A673 (cell line): ENCODE measurements around the gene VAV2.

Experiments
- EZH2 ChIP-seq: fragments of 200-600 bp; sonication (generic); IDR thresholded peaks from 2 replicates; pipeline ENCODE4 v1.6.1; 2017; ENCODE audit warnings: borderline replicate concordance, low read depth, mild to moderate bottlenecking, mixed read lengths, antibody characterized with exemption, low read length; ENCODE audit not compliant: poor library complexity, severe bottlenecking
- TF ChIP-seq, protein P1 (sequence below): fragments of 300-800, 200-600 bp; sonication (generic); conservative IDR thresholded peaks from 2 replicates; pipeline ENCODE4 v1.5.1; 2017; ENCODE audit warnings: low read depth, mild to moderate bottlenecking, antibody characterized with exemption, low read length, moderate library complexity, mixed read lengths

DNA sequence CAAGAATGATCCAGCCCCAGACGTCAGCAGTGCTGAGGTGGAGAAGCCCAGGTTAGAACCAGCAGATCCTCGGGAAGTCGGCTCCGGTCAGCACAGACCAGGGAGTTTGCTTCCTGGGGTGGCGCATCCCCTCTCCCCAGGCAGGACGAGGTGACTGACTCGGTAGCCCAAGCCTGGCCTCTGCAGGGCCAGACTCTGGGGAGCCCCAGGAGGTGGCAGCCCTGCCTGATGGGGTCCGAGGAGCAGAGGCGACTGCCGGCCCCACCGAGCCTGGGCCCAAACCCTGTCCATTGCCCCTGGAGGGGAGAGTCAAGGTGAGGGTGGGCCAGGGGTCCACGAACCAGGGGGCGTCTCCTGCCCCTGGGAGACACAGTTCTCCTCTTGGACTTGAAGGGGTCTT is 201.1 kb downstream of the VAV2 start:
- TF ChIP-seq, protein P1, sequence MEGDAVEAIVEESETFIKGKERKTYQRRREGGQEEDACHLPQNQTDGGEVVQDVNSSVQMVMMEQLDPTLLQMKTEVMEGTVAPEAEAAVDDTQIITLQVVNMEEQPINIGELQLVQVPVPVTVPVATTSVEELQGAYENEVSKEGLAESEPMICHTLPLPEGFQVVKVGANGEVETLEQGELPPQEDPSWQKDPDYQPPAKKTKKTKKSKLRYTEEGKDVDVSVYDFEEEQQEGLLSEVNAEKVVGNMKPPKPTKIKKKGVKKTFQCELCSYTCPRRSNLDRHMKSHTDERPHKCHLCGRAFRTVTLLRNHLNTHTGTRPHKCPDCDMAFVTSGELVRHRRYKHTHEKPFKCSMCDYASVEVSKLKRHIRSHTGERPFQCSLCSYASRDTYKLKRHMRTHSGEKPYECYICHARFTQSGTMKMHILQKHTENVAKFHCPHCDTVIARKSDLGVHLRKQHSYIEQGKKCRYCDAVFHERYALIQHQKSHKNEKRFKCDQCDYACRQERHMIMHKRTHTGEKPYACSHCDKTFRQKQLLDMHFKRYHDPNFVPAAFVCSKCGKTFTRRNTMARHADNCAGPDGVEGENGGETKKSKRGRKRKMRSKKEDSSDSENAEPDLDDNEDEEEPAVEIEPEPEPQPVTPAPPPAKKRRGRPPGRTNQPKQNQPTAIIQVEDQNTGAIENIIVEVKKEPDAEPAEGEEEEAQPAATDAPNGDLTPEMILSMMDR = no peak
- no peak for TF ChIP-seq EZH2
